IgD-negative memory B cell (primary cell): ENCODE measurements around the gene CERS6. TPM values are rescaled to one million over a fixed set of nuclear protein-coding genes. Genes with fewer than 3 reads are reported as not detected.
"Not testable (repeated sequence)": the region's sequence is repeated elsewhere in the genome, so short reads cannot be mapped to it uniquely, and the experiment has no call there.

ENCODE experiments used
- H3K27ac Mint-ChIP-seq, 3 donors: one replicate each; pipeline ENCODE4 v1.8.0; 2020 to 2022; ENCODE audit warnings: mild to moderate bottlenecking in 3 of 3, mixed read lengths in 3 of 3, moderate library complexity in 1 of 3
- H3K27me3 Mint-ChIP-seq: one replicate; pipeline ENCODE4 v1.8.0; 2021; ENCODE audit warnings: mixed read lengths
- H3K36me3 Mint-ChIP-seq: one replicate; pipeline ENCODE4 v1.8.0; 2020; ENCODE audit warnings: mild to moderate bottlenecking, mixed read lengths
- H3K4me1 Mint-ChIP-seq, 3 donors: one replicate each; pipeline ENCODE4 v1.8.0; 2020 to 2022; ENCODE audit warnings: mixed read lengths in 3 of 3, mild to moderate bottlenecking in 1 of 3
- H3K4me3 Mint-ChIP-seq, 4 donors: one replicate each; pipeline ENCODE4 v1.8.0; 2020 to 2022; ENCODE audit warnings: mild to moderate bottlenecking in 4 of 4, mixed read lengths in 4 of 4, moderate library complexity in 3 of 4
- H3K9me3 Mint-ChIP-seq, 3 donors: one replicate each; pipeline ENCODE4 v1.8.0; 2020 to 2021; ENCODE audit warnings: mixed read lengths in 3 of 3, mild to moderate bottlenecking in 1 of 3
- polyA plus RNA-seq: library from polyadenylated mRNA; unstranded; fragments of 300-500 nt; fragmentation: Illumina TruSeq; gene quantifications from one replicate; pipeline ENCODE4 v1.2.3, GENCODE V29; 2021

Gene CERS6, protein sequence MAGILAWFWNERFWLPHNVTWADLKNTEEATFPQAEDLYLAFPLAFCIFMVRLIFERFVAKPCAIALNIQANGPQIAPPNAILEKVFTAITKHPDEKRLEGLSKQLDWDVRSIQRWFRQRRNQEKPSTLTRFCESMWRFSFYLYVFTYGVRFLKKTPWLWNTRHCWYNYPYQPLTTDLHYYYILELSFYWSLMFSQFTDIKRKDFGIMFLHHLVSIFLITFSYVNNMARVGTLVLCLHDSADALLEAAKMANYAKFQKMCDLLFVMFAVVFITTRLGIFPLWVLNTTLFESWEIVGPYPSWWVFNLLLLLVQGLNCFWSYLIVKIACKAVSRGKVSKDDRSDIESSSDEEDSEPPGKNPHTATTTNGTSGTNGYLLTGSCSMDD
- polyA plus RNA-seq, result 2.7 TPM

GRCh38 chr2:168455645-168456520, at the start of gene CERS6:
Gene CERS6, plus strand, starts transcription at chr2:168456272. Its CDS starts 177 bp downstream, at chr2:168456449.
- peaks cover 8 to 16% (median 11%) of the 10 kb centered on the region in 3 donors for H3K4me1 Mint-ChIP-seq
- H3K4me3 Mint-ChIP-seq, result peak within 1 kb of the TSS in 2 of 4 donors; percentile 89 to 92
- H3K27me3 Mint-ChIP-seq, result no peaks in the 10 kb centered on the region
- no peaks in the 10 kb centered on the region for H3K9me3 Mint-ChIP-seq
- H3K27ac Mint-ChIP-seq, result peak within 1 kb of the TSS in 2 of 3 donors; percentile 3 to 36
- no peaks in the 10 kb centered on the region for H3K36me3 Mint-ChIP-seq

GRCh38 chr2:168412301-168412700, 43.8 kb upstream of the CERS6 start:
- H3K27me3 Mint-ChIP-seq, H3K4me1 Mint-ChIP-seq, H3K27ac Mint-ChIP-seq, H3K36me3 Mint-ChIP-seq: not testable (repeated sequence)
- peaks cover 4 to 20% (median 5%) of the 10 kb centered on the region in 3 donors for H3K9me3 Mint-ChIP-seq
- peak overlapping the region in 1 of 4 donors; percentile 26 for H3K4me3 Mint-ChIP-seq

DNA sequence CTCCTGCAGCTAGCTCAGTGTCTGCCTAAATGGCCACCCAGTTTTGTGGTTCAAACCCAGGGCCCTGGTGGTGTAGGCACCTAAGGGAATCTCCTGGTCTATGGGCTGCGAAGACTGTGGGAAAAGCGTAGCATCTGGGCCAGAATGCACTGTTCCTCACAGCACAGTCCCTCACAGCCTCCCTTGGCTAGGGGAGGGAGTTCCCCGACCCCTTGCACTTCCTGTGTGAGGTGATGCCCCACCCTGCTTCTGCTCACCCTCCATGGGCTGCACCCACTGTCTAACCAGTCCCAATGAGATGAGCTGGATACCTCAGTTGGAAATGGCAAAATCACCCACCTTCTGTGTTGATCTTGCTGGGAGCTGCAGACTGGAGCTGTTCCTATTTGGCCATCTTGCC, 43.0 kb upstream of the CERS6 start:
- H3K27ac Mint-ChIP-seq, H3K36me3 Mint-ChIP-seq, H3K4me1 Mint-ChIP-seq, H3K27me3 Mint-ChIP-seq: not testable (repeated sequence)
- peak overlapping the region in 1 of 4 donors; percentile 49 for H3K4me3 Mint-ChIP-seq
- peaks cover 2 to 12% (median 5%) of the 10 kb centered on the region in 3 donors for H3K9me3 Mint-ChIP-seq

- no peak overlapping the region for H3K4me3 Mint-ChIP-seq
Observed at GRCh38 chr2:168416555-168416954, 39.5 kb upstream of the CERS6 start.

GRCh38 chr2:168422584-168422983, 33.5 kb upstream of the CERS6 start:
- peaks cover 7% of the 10 kb centered on the region for H3K36me3 Mint-ChIP-seq
- H3K4me1 Mint-ChIP-seq, result no peaks in the 10 kb centered on the region
- peaks cover 0 to 2% (median 2%) of the 10 kb centered on the region in 3 donors for H3K9me3 Mint-ChIP-seq
- no peak overlapping the region for H3K27ac Mint-ChIP-seq
- H3K4me3 Mint-ChIP-seq, result no peak overlapping the region
- H3K27me3 Mint-ChIP-seq, result no peaks in the 10 kb centered on the region

More at GRCh38 chr2:168416555-168416954, 39.5 kb upstream of the CERS6 start:
- Mint-ChIP-seq H3K27ac (no peak overlapping the region), H3K36me3 (peaks cover 4% of the 10 kb centered on the region), H3K27me3 (no peaks in the 10 kb centered on the region), H3K4me1 (no peaks in the 10 kb centered on the region), H3K9me3 (peaks cover 0 to 10% (median 2%) of the 10 kb centered on the region in 3 donors)

DNA sequence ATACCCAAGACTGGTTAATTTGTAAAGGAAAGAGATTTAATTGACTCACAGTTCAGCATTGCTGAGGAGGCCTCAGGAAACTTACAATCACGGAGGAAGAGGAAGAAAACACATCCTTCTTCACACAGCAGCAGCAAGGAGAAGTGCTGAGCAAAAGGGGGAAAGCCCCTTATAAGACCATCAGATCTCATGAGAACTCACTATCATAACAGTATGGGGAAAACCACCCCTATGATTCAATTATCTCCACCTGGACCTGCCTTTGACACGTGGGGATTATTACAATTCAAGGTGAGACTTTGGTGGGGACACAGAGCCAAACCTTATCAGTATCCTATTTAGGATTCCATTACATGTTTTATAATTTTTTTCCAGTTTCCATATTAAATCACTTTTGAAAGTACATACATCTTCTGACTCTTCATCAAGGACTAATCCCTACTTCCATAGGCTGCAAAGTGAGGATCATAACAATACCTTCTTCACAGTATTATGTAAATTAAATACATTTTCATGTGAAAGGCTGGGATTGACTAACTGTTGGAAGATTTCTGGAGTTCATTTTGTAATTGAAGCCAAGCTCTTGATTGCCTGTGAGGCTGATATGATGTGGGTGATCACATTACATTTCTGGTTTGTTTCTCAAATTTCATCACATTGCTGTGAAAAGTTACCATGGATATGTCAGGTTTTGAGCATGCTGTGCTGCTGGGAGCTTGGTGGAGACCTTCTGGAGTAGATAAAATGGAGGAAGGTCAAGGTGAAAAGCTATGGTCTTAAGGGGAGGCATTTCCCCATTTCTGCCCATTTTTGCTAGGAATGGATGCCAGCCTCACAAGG, 31.7 kb upstream of the CERS6 start:
- peaks cover 3% of the 10 kb centered on the region for H3K36me3 Mint-ChIP-seq
- peaks cover 0 to 2% (median 2%) of the 10 kb centered on the region in 3 donors for H3K9me3 Mint-ChIP-seq
- H3K27me3 Mint-ChIP-seq, result no peaks in the 10 kb centered on the region
- no peaks in the 10 kb centered on the region for H3K4me1 Mint-ChIP-seq
- H3K27ac Mint-ChIP-seq, result no peak overlapping the region
- H3K4me3 Mint-ChIP-seq, result no peak overlapping the region

GRCh38 chr2:168424971-168425370, 31.1 kb upstream of the CERS6 start:
- Mint-ChIP-seq H3K27me3 (peaks cover 2% of the 10 kb centered on the region), H3K9me3 (peaks cover 0 to 2% (median 2%) of the 10 kb centered on the region in 3 donors), H3K36me3 (peaks cover 3% of the 10 kb centered on the region), H3K4me3 (no peak overlapping the region), H3K27ac (no peak overlapping the region), H3K4me1 (no peaks in the 10 kb centered on the region)

- H3K27ac Mint-ChIP-seq, result no peak overlapping the region
- peaks cover 3% of the 10 kb centered on the region for H3K36me3 Mint-ChIP-seq
- no peak overlapping the region for H3K4me3 Mint-ChIP-seq
- no peaks in the 10 kb centered on the region for H3K4me1 Mint-ChIP-seq
- H3K27me3 Mint-ChIP-seq, result peaks cover 2% of the 10 kb centered on the region
- peaks cover 0 to 2% (median 2%) of the 10 kb centered on the region in 3 donors for H3K9me3 Mint-ChIP-seq
Observed at GRCh38 chr2:168426861-168427260, 29.2 kb upstream of the CERS6 start.

- H3K36me3 Mint-ChIP-seq, result peaks cover 3% of the 10 kb centered on the region
- H3K4me3 Mint-ChIP-seq, result no peak overlapping the region
- no peak overlapping the region for H3K27ac Mint-ChIP-seq
- peaks cover 2% of the 10 kb centered on the region for H3K27me3 Mint-ChIP-seq
- no peaks in the 10 kb centered on the region for H3K4me1 Mint-ChIP-seq
- H3K9me3 Mint-ChIP-seq, result peaks cover 0 to 2% (median 2%) of the 10 kb centered on the region in 3 donors
Observed at GRCh38 chr2:168427451-168427850, 28.6 kb upstream of the CERS6 start.

DNA sequence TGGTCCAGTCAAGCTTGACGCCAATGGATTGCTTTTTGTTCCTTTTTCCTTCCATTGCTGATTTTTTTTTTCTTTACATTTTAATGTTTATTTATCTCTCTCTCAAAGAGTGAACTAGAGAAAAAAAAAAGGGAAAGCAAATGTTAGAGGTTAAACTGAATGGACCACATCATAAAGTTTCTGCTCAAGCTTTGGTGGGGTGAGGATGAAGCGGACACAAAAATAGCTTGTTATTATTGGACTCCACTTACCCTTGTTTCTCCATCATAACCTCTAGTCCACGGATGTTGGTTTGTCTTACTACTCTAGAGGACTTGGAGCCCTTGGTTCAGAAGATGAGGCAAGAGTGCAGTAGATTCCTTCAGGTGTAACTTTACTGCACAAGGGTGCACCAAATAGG, 27.6 kb upstream of the CERS6 start:
- no peak overlapping the region for H3K27ac Mint-ChIP-seq
- H3K36me3 Mint-ChIP-seq, result no peaks in the 10 kb centered on the region
- peaks cover 2% of the 10 kb centered on the region for H3K27me3 Mint-ChIP-seq
- H3K4me1 Mint-ChIP-seq, result peaks cover 0 to 2% (median 0%) of the 10 kb centered on the region in 3 donors
- H3K9me3 Mint-ChIP-seq, result peaks cover 0 to 2% (median 2%) of the 10 kb centered on the region in 3 donors
- no peak overlapping the region for H3K4me3 Mint-ChIP-seq

- no peak overlapping the region for H3K4me3 Mint-ChIP-seq
- no peak overlapping the region for H3K27ac Mint-ChIP-seq
- peaks cover 2% of the 10 kb centered on the region for H3K27me3 Mint-ChIP-seq
- H3K9me3 Mint-ChIP-seq, result peaks cover 0 to 2% (median 0%) of the 10 kb centered on the region in 3 donors
- H3K36me3 Mint-ChIP-seq, result no peaks in the 10 kb centered on the region
- peaks cover 0 to 2% (median 0%) of the 10 kb centered on the region in 3 donors for H3K4me1 Mint-ChIP-seq
Observed at GRCh38 chr2:168429988-168430387, 26.1 kb upstream of the CERS6 start.

- H3K9me3 Mint-ChIP-seq, result peaks cover 0 to 2% (median 0%) of the 10 kb centered on the region in 3 donors
- H3K27ac Mint-ChIP-seq, result no peak overlapping the region
- peaks cover 2% of the 10 kb centered on the region for H3K27me3 Mint-ChIP-seq
- peaks cover 0 to 2% (median 0%) of the 10 kb centered on the region in 3 donors for H3K4me1 Mint-ChIP-seq
- H3K4me3 Mint-ChIP-seq, result no peak overlapping the region
- H3K36me3 Mint-ChIP-seq, result no peaks in the 10 kb centered on the region
Observed at GRCh38 chr2:168430431-168430830, 25.6 kb upstream of the CERS6 start.

GRCh38 chr2:168431301-168432024, 24.6 kb upstream of the CERS6 start:
- Mint-ChIP-seq H3K27me3 (peaks cover 2% of the 10 kb centered on the region), H3K36me3 (peaks cover 3% of the 10 kb centered on the region), H3K27ac (no peak overlapping the region), H3K9me3 (no peaks in the 10 kb centered on the region), H3K4me3 (no peak overlapping the region), H3K4me1 (peaks cover 0 to 2% (median 0%) of the 10 kb centered on the region in 3 donors)

DNA sequence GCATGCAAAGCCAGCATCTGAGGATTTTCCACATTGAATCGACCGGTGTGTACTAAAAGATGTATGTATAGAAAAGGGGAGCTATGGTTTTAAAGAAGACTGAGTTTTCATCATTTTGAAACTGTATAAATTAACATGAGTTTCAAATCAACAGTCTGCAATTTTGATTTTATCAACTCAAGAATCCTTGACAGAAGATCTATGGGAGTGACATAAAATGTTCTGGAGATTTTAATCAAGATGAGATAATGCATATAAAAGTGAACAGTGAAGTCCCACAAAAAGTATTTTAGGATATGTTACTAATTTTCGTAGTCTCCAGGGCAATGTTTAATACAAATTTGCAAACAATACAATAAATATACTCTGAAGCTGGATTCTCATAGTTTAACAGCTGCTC, 24.0 kb upstream of the CERS6 start:
- H3K36me3 Mint-ChIP-seq, result peaks cover 3% of the 10 kb centered on the region
- no peaks in the 10 kb centered on the region for H3K9me3 Mint-ChIP-seq
- H3K27me3 Mint-ChIP-seq, result peaks cover 2% of the 10 kb centered on the region
- peaks cover 0 to 2% (median 0%) of the 10 kb centered on the region in 3 donors for H3K4me1 Mint-ChIP-seq
- H3K4me3 Mint-ChIP-seq, result no peak overlapping the region
- no peak overlapping the region for H3K27ac Mint-ChIP-seq
